GM15510 (cell line): ENCODE data around the gene FANCE.

Source experiments
- POLR2A ChIP-seq: IDR thresholded peaks from 3 replicates; pipeline ENCODE4 v1.6.1; 2011; ENCODE audit warnings: borderline replicate concordance; ENCODE audit not compliant: insufficient read length; ENCODE audit errors: extremely low read depth

The FANCE gene

GRCh38 chr6:35452183-35453090 lies at the start of gene FANCE:
Gene FANCE (plus strand): TSS chr6:35452338. CDS start chr6:35452546, 208 bp downstream.
- TF ChIP-seq POLR2A: peak; percentile 65

- no peak for TF ChIP-seq POLR2A
These were observed 49.3 kb upstream of the FANCE start for GRCh38 chr6:35402856-35403191.

- no peak for TF ChIP-seq POLR2A
These were observed 48.3 kb upstream of the FANCE start for GRCh38 chr6:35403544-35404442.

GRCh38 chr6:35406711-35407485 lies 45.2 kb upstream of the FANCE start:
- TF ChIP-seq POLR2A: no peak

GRCh38 chr6:35409245-35409644 lies 42.9 kb upstream of the FANCE start:
- no peak for TF ChIP-seq POLR2A

- no peak for TF ChIP-seq POLR2A
These were observed 42.0 kb upstream of the FANCE start for GRCh38 chr6:35410131-35410530.

GRCh38 chr6:35411066-35411465 lies 41.1 kb upstream of the FANCE start:
- TF ChIP-seq POLR2A: no peak

- no peak for TF ChIP-seq POLR2A
These were observed 40.0 kb upstream of the FANCE start for GRCh38 chr6:35412102-35412501.

GRCh38 chr6:35413911-35414310 lies 38.2 kb upstream of the FANCE start:
- no peak for TF ChIP-seq POLR2A

- no peak for TF ChIP-seq POLR2A
These were observed 36.9 kb upstream of the FANCE start for GRCh38 chr6:35415065-35415891.

- TF ChIP-seq POLR2A: no peak
These were observed 34.0 kb upstream of the FANCE start for GRCh38 chr6:35417979-35418661.

GRCh38 chr6:35419417-35419816 lies 32.7 kb upstream of the FANCE start:
- no peak for TF ChIP-seq POLR2A

GRCh38 chr6:35419961-35420360 lies 32.2 kb upstream of the FANCE start:
- TF ChIP-seq POLR2A: no peak
